ENCODE data around the gene ERC2. TPM values are rescaled to one million over a fixed set of nuclear protein-coding genes. Genes with fewer than 3 reads are reported as not detected.

Gene ERC2
- total RNA-seq, 2 donors from 2014 or later: 1.2 TPM; not detected in 1

- H3K4me3 ChIP-seq: no peak overlapping the region
- no peak overlapping the region for H3K27ac ChIP-seq
- ATAC-seq (ENCODE audit: insufficient number of reproducible peaks, low FRiP score, low read depth): no peak
- H3K36me3 ChIP-seq: no peaks in the 10 kb centered on the region
- no peak for DNase-seq (ENCODE audit: low spot score)
- no peaks in the 10 kb centered on the region for H3K27me3 ChIP-seq (replicated peaks; ENCODE audit: insufficient read depth)
- no peaks in the 10 kb centered on the region for H3K9me3 ChIP-seq
- no peak for TF ChIP-seq CTCF (IDR thresholded peaks at IDR 0.05)
- H3K4me1 ChIP-seq (ENCODE audit: control insufficient read depth in 1 of 2, low read depth in 2 of 2): no peaks in the 10 kb centered on the region
Observed at GRCh38 chr3:55804170-55805095, 663.8 kb downstream of the ERC2 start.

GRCh38 chr3:55802816-55803215 lies 665.5 kb downstream of the ERC2 start:
- no peak for ATAC-seq (ENCODE audit: insufficient number of reproducible peaks, low FRiP score, low read depth)
- Histone ChIP-seq H3K4me1 (ENCODE audit: control insufficient read depth in 1 of 2, low read depth in 2 of 2) (no peaks in the 10 kb centered on the region), H3K36me3 (no peaks in the 10 kb centered on the region), H3K4me3 (no peak overlapping the region), H3K9me3 (no peaks in the 10 kb centered on the region), H3K27ac (no peak overlapping the region), H3K27me3 (replicated peaks; ENCODE audit: insufficient read depth) (no peaks in the 10 kb centered on the region)
- DNase-seq (ENCODE audit: low spot score): no peak
- no peak for TF ChIP-seq CTCF (IDR thresholded peaks at IDR 0.05)

GRCh38 chr3:55801676-55802075 lies 666.6 kb downstream of the ERC2 start:
- ATAC-seq (ENCODE audit: insufficient number of reproducible peaks, low FRiP score, low read depth) (no peak), DNase-seq (ENCODE audit: low spot score) (no peak)
- Histone ChIP-seq H3K4me3 (no peak overlapping the region), H3K9me3 (no peaks in the 10 kb centered on the region), H3K4me1 (ENCODE audit: control insufficient read depth in 1 of 2, low read depth in 2 of 2) (no peaks in the 10 kb centered on the region), H3K27me3 (replicated peaks; ENCODE audit: insufficient read depth) (no peaks in the 10 kb centered on the region), H3K36me3 (no peaks in the 10 kb centered on the region), H3K27ac (no peak overlapping the region)
- TF ChIP-seq CTCF (IDR thresholded peaks at IDR 0.05): no peak

GRCh38 chr3:55801068-55801467 lies 667.2 kb downstream of the ERC2 start:
- H3K4me1 ChIP-seq (ENCODE audit: control insufficient read depth in 1 of 2, low read depth in 2 of 2): no peaks in the 10 kb centered on the region
- no peak for TF ChIP-seq CTCF (IDR thresholded peaks at IDR 0.05)
- H3K36me3 ChIP-seq: no peaks in the 10 kb centered on the region
- H3K27ac ChIP-seq: no peak overlapping the region
- no peak for DNase-seq (ENCODE audit: low spot score)
- ATAC-seq (ENCODE audit: insufficient number of reproducible peaks, low FRiP score, low read depth): no peak
- no peak overlapping the region for H3K4me3 ChIP-seq
- no peaks in the 10 kb centered on the region for H3K27me3 ChIP-seq (replicated peaks; ENCODE audit: insufficient read depth)
- no peaks in the 10 kb centered on the region for H3K9me3 ChIP-seq

GRCh38 chr3:55797775-55798174 lies 670.5 kb downstream of the ERC2 start:
- ATAC-seq (ENCODE audit: insufficient number of reproducible peaks, low FRiP score, low read depth): no peak

More at GRCh38 chr3:55797775-55798174, 670.5 kb downstream of the ERC2 start:
- no peaks in the 10 kb centered on the region for H3K36me3 ChIP-seq
- H3K9me3 ChIP-seq: no peaks in the 10 kb centered on the region
- H3K4me3 ChIP-seq: no peak overlapping the region
- H3K4me1 ChIP-seq (ENCODE audit: control insufficient read depth in 1 of 2, low read depth in 2 of 2): no peaks in the 10 kb centered on the region
- H3K27ac ChIP-seq: no peak overlapping the region
- no peak for TF ChIP-seq CTCF (IDR thresholded peaks at IDR 0.05)
- no peak for DNase-seq (ENCODE audit: low spot score)
- no peaks in the 10 kb centered on the region for H3K27me3 ChIP-seq (replicated peaks; ENCODE audit: insufficient read depth)
